NCI-H1048 (cell line): Measurements from ENCODE around the gene CCL2.

Source experiments
- DNase-seq: peaks from one replicate; lab custom pipeline; 2025; lab: John Stamatoyannopoulos, UW

Gene CCL2

GRCh38 chr17:34265711-34266110 lies 10.6 kb downstream of the CCL2 start:
- no peak for DNase-seq

- no peak for DNase-seq
These were observed 14.9 kb downstream of the CCL2 start, which contains the start of gene CCL7 for GRCh38 chr17:34269969-34270368. TSS of gene CCL7 (plus strand) at chr17:34270221. CDS start at chr17:34270291, 70 bp downstream.

DNA sequence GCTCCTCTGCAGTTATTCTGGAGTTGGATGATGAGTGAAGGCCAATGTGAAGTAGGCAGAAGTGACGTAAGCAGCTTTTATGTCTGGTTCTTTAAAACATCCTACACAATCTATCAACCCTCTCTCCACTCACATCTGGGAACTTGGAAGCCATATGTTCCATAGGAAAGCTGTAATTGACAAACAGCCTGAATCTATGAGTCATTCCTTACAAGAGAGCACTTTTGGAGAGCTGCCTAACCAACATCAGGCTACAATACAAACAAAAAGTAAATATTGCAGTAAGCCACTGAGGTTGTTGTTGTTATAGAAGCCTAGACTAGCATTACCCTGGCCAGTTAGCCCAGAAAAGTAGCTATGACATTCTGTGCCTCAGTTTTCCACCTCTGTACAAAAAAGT lies 20.8 kb downstream of the CCL2 start:
- DNase-seq: no peak

DNA sequence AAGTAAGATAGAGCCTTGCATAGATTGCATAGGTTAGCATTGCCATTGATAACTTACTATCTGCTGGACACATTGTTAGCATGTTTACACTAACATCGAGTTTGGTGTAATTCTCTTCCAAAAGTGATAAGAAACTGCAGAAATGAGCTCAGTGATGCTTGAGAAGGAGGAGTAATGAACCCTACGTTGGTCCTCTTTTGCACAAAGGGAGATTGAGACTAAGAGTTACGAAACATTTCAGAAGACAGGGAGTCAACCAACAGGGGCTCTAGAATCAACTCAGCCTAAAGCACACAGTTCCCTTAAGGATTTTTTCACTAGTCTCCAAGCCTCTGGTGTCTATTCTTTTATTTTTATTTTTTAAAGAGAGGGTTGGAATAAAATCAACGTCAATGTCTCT lies 21.7 kb downstream of the CCL2 start:
- DNase-seq: no peak

DNA sequence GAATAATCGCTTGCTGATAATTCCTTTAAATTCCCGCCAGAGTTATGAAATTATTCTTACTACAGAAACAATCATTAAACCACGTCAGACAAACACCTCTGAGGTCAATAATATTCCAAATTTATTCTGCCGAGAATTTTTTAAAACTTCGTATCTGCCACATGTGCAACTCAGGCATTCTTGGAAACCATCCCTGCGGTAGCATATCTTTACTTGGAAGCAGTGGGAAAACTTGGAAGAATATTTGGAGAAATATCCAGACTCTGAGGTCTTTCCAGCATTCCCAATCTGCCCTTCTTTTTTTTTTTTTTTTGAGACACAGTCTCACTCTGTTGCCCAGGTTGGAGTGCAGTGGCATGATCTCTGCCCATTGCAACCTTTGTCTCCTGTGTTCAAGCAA lies 28.5 kb downstream of the CCL2 start:
- DNase-seq: no peak

DNA sequence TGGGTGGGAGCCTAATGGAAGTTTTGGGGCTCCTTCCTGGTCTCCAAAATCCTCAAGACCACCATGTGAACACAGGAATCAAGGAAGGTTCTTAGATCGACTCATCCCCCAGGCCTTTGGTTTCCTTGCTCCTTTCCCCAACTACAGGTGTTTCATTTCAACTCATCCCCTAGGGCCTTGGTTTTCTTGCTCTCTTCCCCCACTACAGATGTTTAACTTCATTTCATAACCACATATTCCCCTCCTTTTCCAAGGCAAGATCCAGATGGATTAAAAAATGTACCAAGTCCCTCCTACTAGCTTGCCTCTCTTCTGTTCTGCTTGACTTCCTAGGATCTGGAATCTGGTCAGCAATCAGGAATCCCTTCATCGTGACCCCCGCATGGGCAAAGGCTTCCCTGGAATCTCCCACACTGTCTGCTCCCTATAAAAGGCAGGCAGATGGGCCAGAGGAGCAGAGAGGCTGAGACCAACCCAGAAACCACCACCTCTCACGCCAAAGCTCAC lies 30.3 kb downstream of the CCL2 start, which contains the start of gene CCL11:
Gene CCL11, plus strand, starts transcription at position 457 of the 507 bp plus-strand sequence. CDS start 67 bp downstream, outside the sequence.
- DNase-seq: no peak

DNA sequence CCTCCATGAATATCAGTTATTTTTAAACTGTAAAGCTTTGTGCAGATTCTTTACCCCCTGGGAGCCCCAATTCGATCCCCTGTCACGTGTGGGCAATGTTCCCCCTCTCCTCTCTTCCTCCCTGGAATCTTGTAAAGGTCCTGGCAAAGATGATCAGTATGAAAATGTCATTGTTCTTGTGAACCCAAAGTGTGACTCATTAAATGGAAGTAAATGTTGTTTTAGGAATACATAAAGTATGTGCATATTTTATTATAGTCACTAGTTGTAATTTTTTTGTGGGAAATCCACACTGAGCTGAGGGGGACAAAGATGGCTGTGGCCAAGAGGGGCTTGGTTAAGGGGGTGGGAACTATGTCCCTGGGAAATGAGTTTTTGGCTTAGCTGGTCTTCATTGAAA lies 32.8 kb downstream of the CCL2 start:
- no peak for DNase-seq

GRCh38 chr17:34290586-34290985 lies 35.5 kb downstream of the CCL2 start:
- no peak for DNase-seq

DNA sequence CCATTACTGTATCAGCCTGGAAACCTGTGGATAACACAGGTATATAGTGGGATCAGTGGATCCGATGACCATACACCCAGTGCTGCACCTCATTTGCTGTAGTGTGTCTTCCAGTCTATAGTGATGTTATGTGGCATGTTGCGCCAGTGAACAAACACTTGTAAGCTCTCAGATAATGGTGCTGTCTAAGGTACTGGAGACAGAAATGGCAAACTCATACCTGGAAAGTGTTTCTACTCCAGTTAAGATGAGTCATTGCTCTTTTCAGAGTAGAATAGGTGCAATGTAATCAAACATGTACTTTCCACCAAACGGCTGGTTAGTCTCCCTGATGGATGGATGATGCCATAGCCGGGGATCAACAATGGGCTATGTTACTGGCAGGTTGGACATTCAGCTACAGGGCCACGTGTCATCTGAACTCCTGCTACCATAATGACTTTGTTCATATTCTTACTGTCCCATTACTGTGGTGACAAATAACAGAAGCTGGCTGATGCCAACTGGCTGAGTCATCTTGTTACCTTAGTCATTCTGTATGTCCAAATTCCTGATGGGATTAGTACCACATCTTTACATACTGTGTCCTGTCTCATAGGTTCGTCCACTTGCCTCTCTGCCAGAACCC lies 36.8 kb downstream of the CCL2 start:
- DNase-seq: no peak

GRCh38 chr17:34299027-34299426 lies 43.9 kb downstream of the CCL2 start:
- DNase-seq: no peak

GRCh38 chr17:34299956-34300577 lies 45.0 kb downstream of the CCL2 start:
- no peak for DNase-seq

DNA sequence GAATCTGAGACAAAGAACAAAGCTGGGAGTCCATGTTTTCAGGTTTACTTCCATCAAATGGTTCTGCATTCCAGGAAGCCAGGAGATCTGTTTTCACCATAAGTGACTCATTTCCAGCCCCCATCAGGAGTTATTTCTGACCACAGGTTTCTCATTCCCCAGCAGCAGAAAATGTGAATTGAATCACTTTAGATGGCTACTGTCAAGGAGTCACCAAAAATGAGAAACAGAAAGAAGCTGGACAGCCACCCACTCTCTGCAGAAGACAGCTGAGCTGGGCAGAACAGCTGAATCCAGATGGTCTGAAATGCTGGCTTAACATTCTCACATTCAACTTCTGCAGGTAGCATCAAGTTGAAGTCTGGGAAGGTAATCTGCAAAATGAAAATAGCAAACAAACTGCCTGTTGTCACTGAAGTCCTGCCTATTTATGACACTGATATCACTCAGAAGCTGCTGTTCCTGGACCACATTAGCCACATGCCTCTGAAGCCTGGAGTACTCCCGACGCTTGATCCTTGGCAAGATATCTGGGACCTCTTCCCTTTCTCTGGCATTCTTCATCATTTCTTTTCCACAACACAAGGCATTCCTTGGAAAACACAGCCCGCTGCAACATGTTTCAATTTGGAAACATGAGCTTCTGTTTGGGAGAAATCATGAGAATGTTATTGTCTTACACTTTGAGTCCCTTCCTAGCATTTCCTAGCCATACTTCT lies 45.7 kb downstream of the CCL2 start:
- DNase-seq: no peak

GRCh38 chr17:34301986-34302385 lies 46.9 kb downstream of the CCL2 start:
- DNase-seq: no peak

DNA sequence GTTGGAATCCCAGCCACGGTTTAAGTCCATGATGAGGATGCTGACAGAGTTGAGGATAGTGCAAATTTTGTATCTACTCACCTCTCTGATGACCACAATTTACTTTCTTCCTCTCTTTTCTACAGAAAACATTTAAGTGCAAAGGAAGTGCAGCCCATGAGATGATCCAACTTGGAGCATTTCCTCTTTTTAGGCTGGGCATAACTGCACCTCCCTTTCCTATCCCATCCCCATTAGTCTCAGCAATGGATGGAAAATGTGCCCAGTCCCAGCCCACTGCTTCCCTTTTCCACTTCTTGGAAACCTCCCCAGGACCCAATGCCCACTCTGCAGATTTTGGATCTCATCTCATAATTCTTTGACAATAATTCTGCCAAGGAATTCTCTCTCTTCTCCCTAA lies 47.6 kb downstream of the CCL2 start:
- DNase-seq: no peak

DNA sequence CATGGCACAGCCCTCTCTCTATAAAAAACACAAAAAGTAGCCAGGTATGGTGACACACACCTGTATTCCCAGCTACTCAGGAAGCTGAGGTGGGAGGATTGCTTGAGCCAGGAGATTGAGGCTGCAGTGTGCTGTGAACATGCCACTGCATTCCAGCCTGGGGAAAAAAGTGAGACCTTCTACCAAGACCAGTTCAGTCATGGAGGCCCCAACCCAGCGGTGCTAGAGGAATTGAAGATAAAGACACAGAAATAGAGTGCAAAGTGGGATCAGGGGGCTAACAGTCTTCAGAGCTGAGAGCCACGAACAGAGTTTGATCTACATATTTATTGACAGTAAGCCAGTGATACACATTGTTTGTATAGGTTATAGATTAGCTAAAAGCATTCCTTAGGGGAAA lies 48.5 kb downstream of the CCL2 start:
- no peak for DNase-seq

DNA sequence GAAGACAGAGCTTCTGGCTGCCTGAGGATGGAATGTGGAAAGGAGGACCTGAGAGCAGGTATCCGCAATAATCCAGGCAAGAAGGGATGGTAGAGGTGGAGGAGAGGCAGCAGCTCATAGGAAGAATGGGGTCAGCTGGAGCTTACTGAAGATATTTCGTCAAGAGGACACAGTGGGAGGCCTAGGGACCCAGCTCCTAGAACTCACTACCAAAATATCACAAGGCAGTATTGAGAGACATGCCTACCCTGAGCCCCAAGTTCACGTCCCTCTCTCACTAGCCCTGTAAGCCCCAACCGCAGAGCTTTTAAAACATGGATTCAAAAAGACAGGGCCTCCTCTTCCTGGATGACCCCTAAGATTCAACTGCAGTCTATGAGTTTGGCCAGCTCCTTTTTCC lies 50.0 kb downstream of the CCL2 start:
- DNase-seq: no peak

DNA sequence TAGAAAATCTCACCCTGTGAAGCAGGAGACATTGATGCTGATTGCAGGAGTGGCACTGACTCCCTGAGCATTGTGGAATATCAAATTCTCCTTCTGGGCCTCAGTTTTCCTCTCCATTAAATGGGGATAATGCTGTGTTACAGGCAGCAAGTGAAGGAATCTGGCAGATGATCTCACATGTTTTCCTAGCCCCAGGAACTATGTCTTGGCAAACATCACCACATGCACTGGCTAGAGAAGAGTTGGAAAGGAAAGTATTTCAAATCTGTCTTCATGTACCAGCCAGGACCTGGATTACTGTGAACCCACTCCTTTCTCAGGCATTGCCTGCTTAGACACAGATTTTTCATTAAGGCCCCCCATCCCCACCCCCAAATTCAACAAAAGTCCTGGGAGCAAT lies 50.5 kb downstream of the CCL2 start:
- DNase-seq: no peak

GRCh38 chr17:34306466-34306865 lies 51.4 kb downstream of the CCL2 start:
- no peak for DNase-seq
